HT-29 (cell line): ENCODE data around the gene TBC1D22A. TPM values are rescaled to one million over a fixed set of nuclear protein-coding genes. Genes with fewer than 3 reads are reported as not detected.

ENCODE experiments used
- DNase-seq: peaks from one replicate; pipeline ENCODE4 v3.0.0-alpha.2; 2015; ENCODE audit warnings: low spot score
- total RNA-seq: library from RNA; depleted of rRNA; stranded (reverse); fragments of >200 nt; shearing (Covaris generic); gene quantifications from 2 replicates; pipeline ENCODE4 v1.2.3, GENCODE V29; 2014

TBC1D22A gene
- total RNA-seq, 1 experiment from 2014 or later = 23.9 TPM

GRCh38 chr22:46881373-46882118 is 119.1 kb downstream of the TBC1D22A start:
- no peak for DNase-seq

GRCh38 chr22:46883092-46883910 is 120.9 kb downstream of the TBC1D22A start:
- DNase-seq = no peak

GRCh38 chr22:46884365-46884764 is 121.9 kb downstream of the TBC1D22A start:
- DNase-seq = no peak

DNA sequence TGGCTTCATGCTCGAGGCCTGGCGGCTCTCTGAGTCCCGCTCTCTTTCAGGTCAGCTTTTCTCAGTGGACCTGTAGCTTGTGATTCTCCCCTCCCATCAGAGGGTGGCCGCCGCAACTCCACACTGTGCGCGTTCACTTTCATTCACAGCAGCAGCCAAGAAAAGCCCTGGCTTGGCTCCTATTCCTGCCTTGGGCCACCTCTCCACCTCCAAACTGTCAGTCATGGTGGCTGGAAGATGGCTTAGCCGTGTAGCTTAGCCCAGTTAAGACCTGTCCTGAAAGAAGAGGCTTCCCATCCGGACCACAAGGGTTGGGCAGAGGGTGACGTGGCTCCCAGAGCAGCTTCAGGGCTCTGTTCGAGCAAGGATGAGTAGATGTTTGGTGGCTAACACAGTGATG is 125.5 kb downstream of the TBC1D22A start:
- no peak for DNase-seq

DNA sequence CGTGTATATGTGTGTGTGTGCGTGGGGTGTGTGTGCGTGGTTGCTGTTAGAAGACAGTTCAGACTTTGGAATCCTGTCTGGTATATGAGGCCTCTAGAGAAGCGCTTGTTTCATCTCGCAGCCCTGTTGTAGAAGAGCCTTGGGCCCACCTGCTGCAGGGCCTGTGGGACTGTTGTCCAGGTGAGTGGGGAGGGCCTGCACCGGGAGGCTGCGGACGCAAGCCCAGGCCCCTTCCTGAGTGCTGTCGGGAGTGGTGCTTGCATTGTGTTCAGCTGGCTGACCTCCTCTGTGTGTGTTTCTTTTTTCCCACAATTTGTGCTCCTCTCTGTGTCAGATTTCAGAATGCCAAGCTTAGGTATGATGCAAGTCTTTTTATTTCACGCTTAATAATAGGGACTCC is 128.4 kb downstream of the TBC1D22A start:
- DNase-seq = no peak

GRCh38 chr22:46891382-46891951 is 129.0 kb downstream of the TBC1D22A start:
- DNase-seq = no peak

- no peak for DNase-seq
These were observed 130.4 kb downstream of the TBC1D22A start for GRCh38 chr22:46892866-46893265.

DNA sequence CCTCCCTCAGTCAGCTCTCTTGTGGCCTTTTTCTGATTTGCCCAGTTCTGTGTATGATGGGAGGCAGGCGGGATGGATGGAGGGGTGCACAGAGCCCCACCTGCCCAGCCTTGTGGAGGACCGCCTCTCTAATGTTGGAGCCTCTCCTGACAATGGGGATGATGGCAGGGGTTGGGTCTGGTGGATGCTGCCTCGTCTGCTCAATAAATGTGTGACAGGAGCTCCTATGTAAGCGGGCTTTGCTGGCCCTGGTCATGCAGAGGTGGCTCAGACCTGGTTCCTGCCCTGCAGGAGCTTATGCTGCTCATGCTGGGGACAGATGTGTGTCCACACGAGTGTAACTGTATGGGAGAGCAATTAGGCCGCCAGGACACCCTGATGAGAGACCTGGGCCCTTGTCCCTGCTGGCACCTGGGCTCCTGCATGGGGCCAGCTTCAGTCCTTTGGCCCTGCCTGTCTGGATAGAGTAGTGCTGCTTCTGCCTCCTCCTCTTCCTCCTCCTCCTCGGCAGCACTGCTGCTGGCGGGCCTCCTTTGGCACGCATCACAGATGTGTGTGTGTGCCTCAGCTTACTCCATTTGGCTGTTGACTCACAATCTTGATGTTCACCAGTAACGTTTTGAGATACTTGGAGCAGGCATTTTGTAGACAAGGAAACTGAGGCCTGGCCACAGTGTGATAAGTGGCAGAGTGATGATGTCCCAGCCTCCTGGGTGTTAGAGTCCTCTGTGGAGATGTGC is 131.0 kb downstream of the TBC1D22A start:
- no peak for DNase-seq

GRCh38 chr22:46894081-46894671 is 131.7 kb downstream of the TBC1D22A start:
- DNase-seq = no peak

DNA sequence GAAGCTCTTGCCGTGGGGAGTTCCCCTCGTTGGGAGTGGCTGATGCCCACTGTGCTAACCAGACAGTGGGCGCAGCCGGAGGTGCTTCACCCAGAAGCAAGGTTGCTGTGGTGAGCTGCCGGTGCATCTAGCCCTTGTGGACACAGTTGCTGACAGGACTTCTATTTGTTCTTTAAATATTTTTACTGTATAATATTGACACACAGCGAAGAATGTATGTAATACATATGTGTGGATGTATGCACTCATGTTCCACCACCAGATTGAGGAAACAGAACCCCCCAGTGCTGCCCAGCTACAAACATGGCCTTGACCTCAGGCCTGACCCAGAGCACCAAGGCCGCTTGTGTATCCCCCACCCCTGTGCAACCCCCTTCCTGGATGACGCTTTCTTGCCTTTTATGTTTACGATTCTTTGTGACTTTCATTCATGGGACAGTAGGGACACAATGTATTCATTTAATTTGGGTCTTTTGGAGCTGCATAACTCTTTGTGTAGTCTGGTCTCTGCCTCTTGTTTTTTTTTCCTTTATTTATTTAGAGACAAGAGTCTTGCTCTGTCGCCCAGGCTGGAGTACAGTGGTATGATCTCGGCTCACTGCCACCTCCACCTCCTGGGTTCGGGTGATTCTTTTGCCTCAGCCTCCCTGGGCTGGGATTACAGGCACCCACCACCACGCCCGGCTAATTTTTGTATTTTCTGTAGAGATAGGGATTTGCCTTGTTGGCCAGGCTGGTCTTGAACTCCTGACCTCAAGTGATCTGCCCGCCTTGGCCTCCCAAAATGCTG is 132.6 kb downstream of the TBC1D22A start:
- DNase-seq = no peak

- no peak for DNase-seq
These were observed 133.3 kb downstream of the TBC1D22A start for GRCh38 chr22:46895753-46896152.

DNA sequence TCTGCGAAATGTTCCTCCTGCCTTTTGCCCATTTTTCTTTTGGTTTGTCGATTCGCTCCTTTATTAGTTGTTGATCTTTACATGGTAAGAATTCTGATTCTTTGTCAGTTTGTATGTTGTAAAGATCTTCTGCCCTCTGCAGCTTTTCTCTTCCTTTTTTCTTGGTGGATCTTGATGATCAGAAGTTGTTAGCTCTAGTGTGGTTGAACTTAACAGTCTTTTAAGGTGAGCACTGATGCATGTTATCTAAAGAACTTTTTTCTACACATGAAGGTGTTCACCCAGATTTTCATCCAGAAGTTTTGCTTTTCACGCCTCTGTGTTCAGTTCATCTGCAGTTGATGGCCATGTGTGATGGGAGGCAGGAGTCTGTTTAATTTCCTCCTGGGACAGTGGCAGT is 133.7 kb downstream of the TBC1D22A start:
- DNase-seq = no peak

DNA sequence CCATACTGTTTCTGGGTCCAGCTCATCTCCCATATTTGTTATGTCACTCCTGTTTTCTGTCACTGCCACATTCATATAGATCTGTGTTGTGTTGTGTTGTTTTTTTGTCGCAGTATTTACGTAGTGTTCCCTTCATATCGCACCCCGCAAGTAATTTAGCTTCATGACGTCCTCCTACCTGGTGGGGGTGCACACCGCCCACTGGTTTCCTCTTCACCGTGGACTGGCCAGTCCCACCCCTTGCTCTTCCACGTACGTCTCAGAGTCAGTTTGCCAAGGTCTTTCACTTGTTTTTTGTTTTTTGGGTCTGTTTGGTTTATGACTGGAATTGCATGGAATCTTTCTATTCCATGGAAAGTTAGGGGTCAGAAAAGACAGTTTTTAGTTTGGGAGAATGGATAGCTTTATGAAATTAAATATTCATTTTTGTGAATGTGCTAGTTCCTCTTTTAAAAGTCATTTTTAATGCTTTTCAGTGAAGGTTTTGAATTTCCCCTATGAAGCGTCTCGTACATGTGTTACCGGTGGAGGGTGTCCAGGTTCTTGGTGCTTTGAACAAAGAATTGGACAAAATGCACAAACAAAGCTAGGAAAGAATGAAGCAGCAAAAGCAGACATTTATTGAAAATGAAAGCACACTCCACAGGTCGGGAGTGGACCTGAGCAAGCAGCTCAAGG is 134.3 kb downstream of the TBC1D22A start:
- no peak for DNase-seq

DNA sequence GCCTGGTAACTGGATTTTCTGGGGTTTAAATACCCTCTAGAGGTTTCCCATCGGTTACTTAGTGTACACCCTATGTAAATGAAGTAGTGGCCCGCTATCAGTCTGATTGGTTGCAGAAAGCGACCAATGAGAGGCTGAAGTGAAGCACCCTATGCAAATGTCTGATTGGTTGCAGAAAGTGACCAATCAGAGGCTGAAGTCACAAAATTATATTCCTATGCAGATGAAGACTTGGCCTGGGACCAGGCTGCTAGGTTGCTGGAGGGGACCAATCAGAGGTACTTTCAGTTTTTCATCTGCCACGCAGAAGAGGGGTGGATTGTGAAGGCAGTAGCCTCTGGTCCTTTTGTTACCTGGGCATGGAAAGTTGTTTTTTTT is 134.8 kb downstream of the TBC1D22A start:
- DNase-seq = no peak

GRCh38 chr22:46900549-46900948 is 138.1 kb downstream of the TBC1D22A start:
- no peak for DNase-seq

GRCh38 chr22:46902436-46902835 is 140.0 kb downstream of the TBC1D22A start:
- no peak for DNase-seq

DNA sequence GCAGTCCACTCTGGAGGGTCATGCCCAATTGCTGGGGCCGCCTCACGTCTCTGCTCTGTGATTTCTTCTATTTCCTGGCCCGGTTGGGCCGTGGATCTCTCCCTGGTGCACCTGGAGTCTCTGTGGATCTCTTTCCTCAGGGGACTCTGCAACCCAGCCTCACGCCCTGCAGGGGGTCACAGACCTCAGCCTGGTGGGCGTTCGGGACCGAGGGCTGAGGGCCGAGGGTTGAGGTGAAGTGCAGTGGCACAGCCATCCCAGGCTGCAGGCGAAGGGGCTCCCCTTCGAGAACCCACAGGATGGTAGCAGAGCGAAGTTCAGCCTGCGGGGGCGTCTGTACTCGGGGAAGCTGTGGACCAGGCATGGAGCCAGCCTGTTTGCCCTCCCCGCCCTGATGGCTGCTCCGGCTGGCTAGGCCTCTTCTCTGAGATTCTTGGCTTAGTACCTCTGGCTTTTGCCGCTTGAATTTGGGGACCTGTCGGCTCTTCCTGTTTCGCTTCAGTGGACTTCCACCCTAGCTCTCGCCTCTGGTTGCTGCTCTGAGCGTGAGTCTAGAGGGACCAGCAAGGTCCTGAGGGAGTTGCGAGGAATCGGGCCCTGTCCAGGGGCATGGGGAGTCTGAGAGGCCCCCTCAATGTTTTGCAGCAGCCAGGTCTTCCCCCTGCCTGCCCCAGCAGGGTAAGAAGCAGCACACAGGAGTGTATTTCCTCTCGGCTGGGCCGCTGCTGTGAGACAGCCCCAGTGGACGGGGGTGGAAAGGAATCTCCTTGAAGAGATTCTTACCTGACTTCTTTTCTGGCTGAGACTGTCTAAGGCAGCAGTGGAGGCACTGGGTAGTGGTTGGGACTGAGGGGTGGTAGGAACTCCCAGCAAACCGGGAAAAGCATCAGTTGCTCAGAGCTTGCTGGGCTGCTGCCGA is 140.8 kb downstream of the TBC1D22A start:
- no peak for DNase-seq

DNA sequence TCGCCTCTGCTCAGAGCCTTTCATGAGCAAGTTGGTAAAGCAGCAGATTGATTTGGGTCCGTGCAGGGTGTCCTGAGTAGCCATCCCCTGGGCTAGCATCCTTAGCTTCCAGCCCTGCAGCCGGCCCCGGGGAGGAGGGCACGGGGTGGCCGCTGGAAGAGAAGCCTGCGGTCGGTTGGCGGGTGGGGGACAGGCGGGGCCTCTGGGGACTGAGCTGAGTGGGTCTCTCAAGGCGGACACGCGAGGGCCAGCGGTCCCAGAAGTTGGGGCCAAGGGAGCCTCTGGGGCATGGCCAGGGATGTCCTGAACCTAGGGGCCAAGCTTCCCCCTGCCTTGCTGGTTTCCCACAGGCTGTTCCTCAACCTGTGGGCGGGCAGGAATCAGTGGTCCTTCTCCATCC is 143.0 kb downstream of the TBC1D22A start:
- no peak for DNase-seq

DNA sequence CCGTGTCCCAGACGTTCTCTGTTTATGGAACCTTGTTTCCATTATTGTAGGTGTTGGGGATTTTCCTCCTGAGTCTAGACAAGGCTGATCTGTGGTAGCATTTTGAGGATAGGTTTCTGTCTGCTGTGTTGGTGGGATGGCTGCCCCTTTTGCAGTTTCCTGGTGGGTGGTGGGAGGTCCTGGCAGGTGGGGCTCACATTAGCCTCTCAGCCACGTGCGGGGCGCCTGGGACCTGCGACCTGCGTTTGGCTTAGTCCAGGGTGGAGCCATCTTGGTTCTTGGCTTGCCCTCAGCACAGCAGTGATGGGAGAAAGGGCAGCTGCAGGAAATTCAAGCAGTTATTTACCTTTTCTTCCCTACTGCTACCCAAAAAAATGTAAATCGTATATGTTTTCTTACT is 143.4 kb downstream of the TBC1D22A start:
- DNase-seq = no peak
